ENCODE data around the gene CTNNA3.

CTNNA3 gene

DNA sequence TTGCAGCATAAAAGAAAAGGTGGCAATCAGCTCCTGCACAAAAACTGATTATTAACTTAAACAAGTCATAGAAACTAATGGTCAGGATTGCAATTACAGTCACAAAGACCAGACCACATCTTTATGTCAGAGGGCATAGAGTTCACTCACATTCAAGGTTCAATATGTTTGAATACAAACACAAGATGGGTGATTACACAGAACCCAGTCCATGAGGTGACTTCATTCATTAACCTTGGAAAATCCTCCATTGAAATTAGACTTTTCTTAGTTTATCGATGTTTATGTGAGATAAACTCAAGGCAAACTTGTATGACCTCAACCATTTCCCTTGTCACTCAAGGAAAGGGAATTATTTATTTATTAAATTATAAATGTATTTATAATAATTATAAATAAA is 1158.8 kb downstream of the CTNNA3 start:
- TF ChIP-seq CTCF (IDR thresholded peaks at IDR 0.05; ENCODE audit: extremely low read depth, insufficient read depth, missing control alignments), result no peak
- in situ Hi-C loops (cut with MboI; ENCODE audit: low pct_unique_long_range_greater_than_20kb, low sequenced_read_pairs, unreplicated experiment), result no loop called here
- DNase-seq (ENCODE audit: low spot score), result no peak

DNA sequence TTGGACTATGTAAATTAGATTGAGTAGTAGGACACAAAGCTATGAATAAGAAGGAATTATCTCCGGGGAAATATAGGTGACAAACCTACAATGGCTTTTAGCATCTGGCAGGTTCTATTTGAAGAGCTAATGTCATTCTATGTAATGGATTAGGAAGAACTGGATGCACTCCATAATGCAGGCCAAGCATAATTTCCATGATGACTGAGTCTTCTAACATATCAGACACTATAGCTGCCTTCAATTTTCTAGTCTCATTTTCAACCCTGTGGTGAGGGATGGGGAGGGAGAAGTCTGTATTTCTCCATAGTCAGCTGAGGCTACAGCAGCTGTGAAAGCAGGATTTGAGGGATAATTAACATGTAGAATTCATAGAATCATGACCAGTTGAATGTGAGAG is 1160.6 kb downstream of the CTNNA3 start:
- no peak for DNase-seq (ENCODE audit: low spot score)
- in situ Hi-C loops (cut with MboI; ENCODE audit: low pct_unique_long_range_greater_than_20kb, low sequenced_read_pairs, unreplicated experiment), result no loop called here
- TF ChIP-seq CTCF (IDR thresholded peaks at IDR 0.05; ENCODE audit: extremely low read depth, insufficient read depth, missing control alignments), result no peak

DNA sequence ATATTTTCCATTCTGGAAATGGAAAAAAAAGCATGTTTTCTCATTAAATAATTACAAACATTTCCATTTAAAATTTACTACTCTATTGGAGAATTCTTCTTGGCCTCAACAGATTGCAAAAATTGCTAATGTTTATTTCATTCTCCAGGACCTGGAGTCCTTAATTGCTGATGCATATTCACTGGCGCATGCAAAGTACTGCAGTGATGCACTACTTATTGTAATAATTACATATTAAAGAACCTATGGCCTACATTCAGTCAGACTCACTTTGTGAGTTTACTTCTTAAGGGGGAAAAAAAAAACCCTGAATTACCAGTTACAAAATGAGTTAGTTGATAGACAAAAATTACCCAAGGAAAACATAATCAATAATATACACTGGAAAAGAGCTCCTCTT is 1161.1 kb downstream of the CTNNA3 start:
- DNase-seq (ENCODE audit: low spot score), result no peak
- in situ Hi-C loops (cut with MboI; ENCODE audit: low pct_unique_long_range_greater_than_20kb, low sequenced_read_pairs, unreplicated experiment), result no loop called here
- no peak for TF ChIP-seq CTCF (IDR thresholded peaks at IDR 0.05; ENCODE audit: extremely low read depth, insufficient read depth, missing control alignments)

GRCh38 chr10:66521506-66521905 is 1174.5 kb downstream of the CTNNA3 start:
- in situ Hi-C loops (cut with MboI; ENCODE audit: low pct_unique_long_range_greater_than_20kb, low sequenced_read_pairs, unreplicated experiment), result no loop called here
- no peak for DNase-seq (ENCODE audit: low spot score)
- TF ChIP-seq CTCF (IDR thresholded peaks at IDR 0.05; ENCODE audit: extremely low read depth, insufficient read depth, missing control alignments), result no peak

- in situ Hi-C loops (cut with MboI; ENCODE audit: low pct_unique_long_range_greater_than_20kb, low sequenced_read_pairs, unreplicated experiment), result no loop called here
- DNase-seq (ENCODE audit: low spot score), result no peak
- TF ChIP-seq CTCF (IDR thresholded peaks at IDR 0.05; ENCODE audit: extremely low read depth, insufficient read depth, missing control alignments), result no peak
Measured at GRCh38 chr10:66519616-66520015, 1176.4 kb downstream of the CTNNA3 start.

DNA sequence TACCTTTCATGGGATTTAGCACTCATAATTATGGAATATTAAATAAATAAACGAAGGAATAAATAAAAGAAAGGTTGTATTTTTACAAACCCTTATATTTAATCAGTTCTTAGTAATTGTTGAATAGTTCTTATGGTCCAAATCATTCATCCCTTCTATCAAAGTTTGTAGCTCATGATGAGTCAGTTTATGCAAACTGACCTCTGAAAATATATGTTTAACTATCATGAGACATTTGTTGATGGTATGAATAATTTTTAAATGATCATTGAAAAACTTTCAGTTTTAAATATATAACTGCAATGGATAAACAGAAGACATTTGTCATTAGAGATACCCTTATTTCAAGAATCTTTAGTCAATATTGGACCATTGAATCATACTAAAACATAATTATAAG is 1181.3 kb downstream of the CTNNA3 start:
- TF ChIP-seq CTCF (IDR thresholded peaks at IDR 0.05; ENCODE audit: extremely low read depth, insufficient read depth, missing control alignments), result no peak
- no peak for DNase-seq (ENCODE audit: low spot score)
- in situ Hi-C loops (cut with MboI; ENCODE audit: low pct_unique_long_range_greater_than_20kb, low sequenced_read_pairs, unreplicated experiment), result no loop called here

- DNase-seq (ENCODE audit: low spot score), result no peak
- in situ Hi-C loops (cut with MboI; ENCODE audit: low pct_unique_long_range_greater_than_20kb, low sequenced_read_pairs, unreplicated experiment), result no loop called here
Measured at GRCh38 chr10:66513504-66513903, 1182.5 kb downstream of the CTNNA3 start.

More at GRCh38 chr10:66513504-66513903, 1182.5 kb downstream of the CTNNA3 start:
- TF ChIP-seq CTCF (IDR thresholded peaks at IDR 0.05; ENCODE audit: extremely low read depth, insufficient read depth, missing control alignments), result no peak
